GM12878 (cell line): ENCODE results near the gene SNAPC4. TPM values are rescaled to one million over a fixed set of nuclear protein-coding genes. Genes with fewer than 3 reads are reported as not detected.

ENCODE experiments used
- ATAC-seq: fragments of 200-7000 bp; cut with Tn5 transposase; 3 replicates; pipeline ENCODE4 v1.9.1; 2020; ENCODE audit warnings: mild to moderate bottlenecking, moderate library complexity
- BruUV-seq: library from RNA; stranded (reverse); fragments of 400-500 nt; replicated peaks from 2 replicates; lab custom pipeline; 2021; lab: Mats Ljungman, UMichigan
- CTCF ChIA-PET: fragments of 300-600 bp; sonication (Branson Sonifier 250); formaldehyde crosslinking; extraction: SDS; loops from one replicate; lab custom pipeline; 2021; ENCODE audit warnings: inconsistent platforms; lab: Yijun Ruan, JAX
- POLR2A ChIA-PET: fragments of 350-600 bp; formaldehyde crosslinking; extraction: SDS; loops from one replicate; lab custom pipeline; 2021; ENCODE audit warnings: inconsistent platforms; lab: Charles Lee
- RAD21 ChIA-PET: fragments of 300-600 bp; sonication (Branson Sonifier 250); formaldehyde crosslinking; loops from one replicate; lab custom pipeline; 2023; ENCODE audit warnings: antibody characterized with exemption; ENCODE audit not compliant: unreplicated experiment; lab: Charles Lee
- SMC1A ChIA-PET: fragments of 300-600 bp; sonication (Branson Sonifier 250); formaldehyde crosslinking; loops from one replicate; lab custom pipeline; 2023; ENCODE audit not compliant: unreplicated experiment, uncharacterized antibody; lab: Charles Lee
- DNase-seq: peaks from one replicate; pipeline ENCODE4 v3.0.0-alpha.2; 2011; ENCODE audit warnings: low read depth, low spot score
- FAIRE-seq: peaks from 3 replicates; lab custom pipeline; 2011; peaks lifted over from hg19 to GRCh38; lab: Jason Lieb, UNC
- H2AFZ ChIP-seq: 2 replicates; pipeline ENCODE4 v1.6.0; 2011; ENCODE audit warnings: low read depth, low read length, control low read depth; ENCODE audit not compliant: control insufficient read depth
- H3K27ac ChIP-seq: 2 replicates; pipeline ENCODE4 v1.5.1; 2011; ENCODE audit warnings: control low read depth; ENCODE audit not compliant: control insufficient read depth, insufficient read depth
- H3K27me3 ChIP-seq, 2 experiments: replicated peaks in 1 of 2; 2 replicates each; pipeline versions ENCODE4 v1.6.0 to v1.6.1; 2011; ENCODE audit warnings: low read length in 1 of 2; ENCODE audit not compliant: control insufficient read depth in 2 of 2, insufficient read depth in 2 of 2
- H3K36me3 ChIP-seq, 2 experiments: 2 replicates each; pipeline ENCODE4 v1.5.1; 2011; ENCODE audit warnings: low read length in 1 of 2; ENCODE audit not compliant: control insufficient read depth in 2 of 2, insufficient read depth in 2 of 2
- H3K4me1 ChIP-seq: 2 replicates; pipeline ENCODE4 v1.6.1; 2011; ENCODE audit warnings: mild to moderate bottlenecking, low read length, moderate library complexity, mixed read lengths; ENCODE audit not compliant: control insufficient read depth, insufficient read depth
- H3K4me2 ChIP-seq: 2 replicates; pipeline ENCODE4 v1.6.0; 2011; ENCODE audit warnings: control low read depth; ENCODE audit not compliant: control insufficient read depth, insufficient read depth
- H3K4me3 ChIP-seq: fragments of 200-600 bp; sonication (generic); 2 replicates; pipeline ENCODE4 v1.5.1; 2016
- H3K79me2 ChIP-seq: 2 replicates; pipeline ENCODE4 v1.6.0; 2011; ENCODE audit warnings: low read length; ENCODE audit not compliant: control insufficient read depth, insufficient read depth
- H3K9ac ChIP-seq: 2 replicates; pipeline ENCODE4 v1.8.0; 2011; ENCODE audit warnings: low read length, control low read depth, mixed read lengths; ENCODE audit not compliant: control insufficient read depth, insufficient read depth
- H3K9me3 ChIP-seq: replicated peaks from 3 replicates; pipeline ENCODE4 v1.5.1; 2011; ENCODE audit warnings: mild to moderate bottlenecking, low read length; ENCODE audit not compliant: control insufficient read depth, insufficient read depth
- H4K20me1 ChIP-seq: 2 replicates; pipeline ENCODE4 v1.6.0; 2011; ENCODE audit not compliant: control insufficient read depth, insufficient read depth
- ELK1 ChIP-seq: IDR thresholded peaks from 2 replicates; pipeline ENCODE4 v1.6.1; 2012; ENCODE audit warnings: low read depth, low read length, improper control_type of control experiment
- MXI1 ChIP-seq: fragments of 150-350 bp; IDR thresholded peaks from 2 replicates; pipeline ENCODE4 v1.6.1; 2011; ENCODE audit warnings: low read depth, mild to moderate bottlenecking, inconsistent platforms, low read length, improper control_type of control experiment
- POLR2A ChIP-seq: IDR thresholded peaks from 2 replicates; pipeline ENCODE4 v1.6.1; 2011; ENCODE audit warnings: low read depth, mild to moderate bottlenecking, low read length
- RAD21 ChIP-seq: IDR thresholded peaks from 2 replicates; pipeline ENCODE4 v1.6.1; 2011; ENCODE audit warnings: mild to moderate bottlenecking, low read depth, low read length, moderate library complexity; ENCODE audit not compliant: insufficient read depth
- ZBTB33 ChIP-seq: fragments of 450-650 bp; IDR thresholded peaks from 2 replicates; pipeline ENCODE4 v1.6.1; 2017; ENCODE audit warnings: mild to moderate bottlenecking
- WGBS: methylation state at CpG from one replicate; pipeline ENCODE4 v1.1.6; 2016; ENCODE audit warnings: low lambda C conversion rate; ENCODE audit not compliant: insufficient replicate concordance, insufficient coverage; ENCODE audit errors: missing lambda C conversion rate; 5-methylcytosine and 5-hydroxymethylcytosine counted together
- in situ Hi-C: fragments of 300-500 bp; cut with MboI; formaldehyde crosslinking; loops from 9 replicates; pipeline ENCODE4 v1.14.3; 2018; ENCODE audit warnings: mixed read lengths
- intact Hi-C: fragments of 100-400 bp; cut with micrococcal nuclease; formaldehyde crosslinking; loops from one replicate; pipeline ENCODE4 v1.14.2; 2022; ENCODE audit not compliant: unreplicated experiment
- polyA plus RNA-seq, 11 experiments: library from polyadenylated mRNA; depleted of rRNA in 4 of 11; unstranded in 6 of 11; stranded (reverse) in 5 of 11; fragments of >200 nt; fragmentation: Nextera tagmentation in 4 of 11; fragmentation: Illumina TruSeq in 1 of 11; extraction: Ambion mirVana in 4 of 11; extraction: Trizol in 1 of 11; gene quantifications; 1 replicate in 1 of 11; 2 replicates in 10 of 11; pipeline versions ENCODE4 v1.2.1 to v1.2.3, GENCODE V29; 2011 to 2016; ENCODE audit warnings: inconsistent platforms in 2 of 11, missing spikeins in 2 of 11, low read depth in 1 of 11
- total RNA-seq, 4 experiments: library from RNA; depleted of rRNA in 3 of 4; stranded (reverse); fragments of >200 nt in 3 of 4; fragmentation: Illumina TruSeq in 1 of 4; extraction: Trizol in 1 of 4; gene quantifications; 2 replicates each; pipeline versions ENCODE4 v1.2.1 to v1.2.3, GENCODE V29; 2013 to 2021

The SNAPC4 gene
- total and polyA plus RNA-seq, 10 of the 15 experiments (the other 5 are each of a cell fraction or from before 2014, with no cell fraction given) = 0.42 to 19.8 (median 7.0) TPM

- 94% methylated on average over 12 of the region's 12 CpGs for WGBS
- Histone ChIP-seq H4K20me1 (no peaks in the 10 kb centered on the region), H3K27me3 (no peaks in the 10 kb centered on the region), H3K4me3 (no peak overlapping the region), H3K36me3 (peaks cover 0 to 15% of the 10 kb centered on the region in 2 experiments; a peak in 3 of 4 replicates), H3K79me2 (no peaks in the 10 kb centered on the region), H3K27ac (no peak overlapping the region), H3K4me1 (0 out of 2 replicates have a peak, but pooled peaks cover 4% of the 10 kb centered on the region), H3K4me2 (no peak overlapping the region), H3K9me3 (no peaks in the 10 kb centered on the region), H2AFZ (no peak overlapping the region), H3K9ac (no peak overlapping the region)
- BruUV-seq = no TSS peak
- ATAC-seq (no peak), DNase-seq (no peak), FAIRE-seq (no peak)
- intact Hi-C loops (no loop called here), in situ Hi-C loops (no loop called here)
- ChIA-PET CTCF (no interaction called here), SMC1A (no interaction called here), RAD21 (no interaction called here), POLR2A (interaction anchor here (1.4 kb wide), 1 partner anchor 14 kb away, joined by 4 read pairs; no protein-coding TSS in a partner anchor)
- no peak for TF ChIP-seq MXI1
- no peak for TF ChIP-seq ZBTB33
- no peak for TF ChIP-seq ELK1
Observed at GRCh38 chr9:136375096-136375495, 24.9 kb downstream of the SNAPC4 start.

- SMC1A ChIA-PET = no interaction called here
- no peak overlapping the region for H3K4me2 ChIP-seq
Observed at GRCh38 chr9:136374183-136374575, 25.8 kb downstream of the SNAPC4 start.

More at GRCh38 chr9:136374183-136374575, 25.8 kb downstream of the SNAPC4 start:
- FAIRE-seq (no peak), ATAC-seq (no peak), DNase-seq (no peak)
- H2AFZ ChIP-seq = no peak overlapping the region
- no peaks in the 10 kb centered on the region for H3K79me2 ChIP-seq
- 0 out of 2 replicates have a peak, but pooled peaks cover 4% of the 10 kb centered on the region for H3K4me1 ChIP-seq
- RAD21 ChIA-PET = no interaction called here
- no peak overlapping the region for H3K9ac ChIP-seq
- H3K36me3 ChIP-seq = peaks cover 0 to 11% of the 10 kb centered on the region in 2 experiments; a peak in 3 of 4 replicates
- CTCF ChIA-PET = no interaction called here
- no TSS peak for BruUV-seq
- 87% methylated on average over 14 of the region's 14 CpGs for WGBS
- no peaks in the 10 kb centered on the region for H3K27me3 ChIP-seq
- H3K4me3 ChIP-seq = no peak overlapping the region
- intact Hi-C loops (no loop called here), in situ Hi-C loops (no loop called here)
- no peak overlapping the region for H3K27ac ChIP-seq
- no peaks in the 10 kb centered on the region for H3K9me3 ChIP-seq
- POLR2A ChIA-PET = interaction anchor here (1.1 to 1.4 kb wide), 2 partner anchors 15 to 27 kb away, joined by 3 to 4 read pairs; no protein-coding TSS in a partner anchor
- H4K20me1 ChIP-seq = no peaks in the 10 kb centered on the region
- TF ChIP-seq RAD21 = no peak
- TF ChIP-seq POLR2A = peak; percentile 55; the same call in 1 of the 2 replicates
- TF ChIP-seq, all 136 proteins: peak for 1
